Activated CD4-positive, alpha-beta T cell treated with anti-CD3 and anti-CD28 coated beads, Interleukin-2, amount 10 ng/mL, durations not matched to agents 24 days and 14 days (primary cell): ENCODE results near the gene TRPM2. TPM values are rescaled to one million over a fixed set of nuclear protein-coding genes. Genes with fewer than 3 reads are reported as not detected.

Experiments
- DNase-seq: peaks from one replicate; pipeline ENCODE4 v3.0.0; 2022
- H3K27ac Mint-ChIP-seq: one replicate; pipeline ENCODE4 v1.8.0; 2022; ENCODE audit warnings: mild to moderate bottlenecking, mixed read lengths
- H3K27me3 Mint-ChIP-seq: one replicate; pipeline ENCODE4 v1.8.0; 2022; ENCODE audit warnings: mixed read lengths
- H3K36me3 Mint-ChIP-seq: one replicate; pipeline ENCODE4 v1.8.0; 2022; ENCODE audit warnings: low read depth, mild to moderate bottlenecking, mixed read lengths
- H3K4me1 Mint-ChIP-seq: one replicate; pipeline ENCODE4 v1.8.0; 2021; ENCODE audit warnings: mixed read lengths
- H3K4me3 Mint-ChIP-seq: one replicate; pipeline ENCODE4 v1.8.0; 2022; ENCODE audit warnings: mild to moderate bottlenecking, moderate library complexity, mixed read lengths
- H3K9me3 Mint-ChIP-seq: one replicate; pipeline ENCODE4 v1.8.0; 2021; ENCODE audit warnings: mixed read lengths
- intact Hi-C: fragments of 100-400 bp; cut with micrococcal nuclease; formaldehyde crosslinking; loops from one replicate; pipeline ENCODE4 v1.15.1; 2023
- total RNA-seq: library from RNA; stranded (reverse); gene quantifications from 2 replicates; pipeline ENCODE4 v1.2.3, GENCODE V29; 2022

The TRPM2 gene
- total RNA-seq, 1 donor from 2014 or later: 9.8 TPM

DNA sequence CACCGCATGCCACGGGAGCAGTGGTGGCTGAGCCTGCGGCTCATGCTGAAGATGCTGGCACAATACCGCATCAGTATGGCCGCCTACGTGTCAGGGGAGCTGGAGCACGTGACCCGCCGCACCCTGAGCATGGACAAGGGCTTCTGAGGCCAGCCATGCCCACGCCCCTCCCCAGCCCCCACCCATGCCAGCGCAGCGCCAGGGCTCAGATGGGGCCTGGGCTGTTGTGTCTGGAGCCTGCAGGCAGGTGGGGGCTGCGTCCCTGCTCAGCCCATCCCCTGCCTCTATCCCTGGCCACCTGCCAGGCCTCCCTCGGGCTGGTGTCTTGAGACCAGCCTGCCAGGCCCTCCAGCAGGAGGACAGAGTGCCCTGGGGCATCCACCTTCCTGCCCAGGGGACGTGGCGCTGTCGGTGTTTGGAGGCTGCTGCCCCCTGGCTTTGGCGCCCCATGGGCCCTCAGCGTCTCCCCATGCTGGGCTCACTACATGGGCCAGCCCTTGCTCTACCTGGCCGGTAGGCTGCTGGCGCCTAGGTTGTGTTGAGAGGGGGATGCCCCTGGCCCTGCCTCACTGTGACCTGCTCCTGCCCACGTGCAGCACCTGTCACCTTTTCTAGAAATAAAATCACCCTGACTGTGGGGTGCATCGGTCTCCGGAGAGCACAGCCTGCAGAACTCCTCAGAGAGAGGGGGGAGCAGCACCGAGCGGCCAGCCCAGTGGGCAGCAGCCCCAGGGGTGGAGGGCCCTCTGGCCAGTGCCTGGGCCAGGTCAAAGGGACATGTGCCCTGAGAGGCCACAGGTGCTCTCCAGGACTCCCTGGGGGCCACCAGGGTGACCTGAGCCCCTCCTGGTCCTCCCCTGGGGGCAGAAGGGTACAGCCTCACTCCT lies 26.5 kb upstream of the TRPM2 start:
- no peaks in the 10 kb centered on the region for H3K4me1 Mint-ChIP-seq
- H3K4me3 Mint-ChIP-seq: no peak overlapping the region
- no peak overlapping the region for H3K27ac Mint-ChIP-seq
- peaks cover 18% of the 10 kb centered on the region for H3K36me3 Mint-ChIP-seq
- intact Hi-C loops: no loop called here
- no peaks in the 10 kb centered on the region for H3K9me3 Mint-ChIP-seq
- no peaks in the 10 kb centered on the region for H3K27me3 Mint-ChIP-seq
- DNase-seq: no peak

DNA sequence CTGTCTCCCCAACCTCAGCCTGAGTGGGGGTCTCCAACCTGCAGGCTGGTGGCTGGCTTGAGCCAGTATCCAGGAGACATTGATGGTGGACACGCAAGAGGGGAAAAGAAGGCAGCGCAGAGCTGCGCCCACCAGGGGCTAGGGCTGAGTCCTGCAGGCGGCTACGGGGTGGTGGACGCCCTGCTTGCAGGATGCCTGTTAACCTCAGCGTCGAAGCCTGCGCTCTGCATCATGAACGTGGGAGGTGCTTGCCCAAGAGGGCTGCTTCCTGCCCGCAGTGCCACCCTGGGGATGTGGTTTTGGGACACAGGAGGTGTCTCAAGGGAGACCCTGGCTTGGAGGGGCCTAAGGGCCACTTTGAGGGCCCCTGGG lies 25.8 kb upstream of the TRPM2 start:
- intact Hi-C loops: no loop called here
- Mint-ChIP-seq H3K27ac (no peak overlapping the region), H3K27me3 (no peaks in the 10 kb centered on the region), H3K9me3 (no peaks in the 10 kb centered on the region), H3K4me1 (no peaks in the 10 kb centered on the region), H3K4me3 (no peak overlapping the region), H3K36me3 (peaks cover 18% of the 10 kb centered on the region)
- DNase-seq: no peak

DNA sequence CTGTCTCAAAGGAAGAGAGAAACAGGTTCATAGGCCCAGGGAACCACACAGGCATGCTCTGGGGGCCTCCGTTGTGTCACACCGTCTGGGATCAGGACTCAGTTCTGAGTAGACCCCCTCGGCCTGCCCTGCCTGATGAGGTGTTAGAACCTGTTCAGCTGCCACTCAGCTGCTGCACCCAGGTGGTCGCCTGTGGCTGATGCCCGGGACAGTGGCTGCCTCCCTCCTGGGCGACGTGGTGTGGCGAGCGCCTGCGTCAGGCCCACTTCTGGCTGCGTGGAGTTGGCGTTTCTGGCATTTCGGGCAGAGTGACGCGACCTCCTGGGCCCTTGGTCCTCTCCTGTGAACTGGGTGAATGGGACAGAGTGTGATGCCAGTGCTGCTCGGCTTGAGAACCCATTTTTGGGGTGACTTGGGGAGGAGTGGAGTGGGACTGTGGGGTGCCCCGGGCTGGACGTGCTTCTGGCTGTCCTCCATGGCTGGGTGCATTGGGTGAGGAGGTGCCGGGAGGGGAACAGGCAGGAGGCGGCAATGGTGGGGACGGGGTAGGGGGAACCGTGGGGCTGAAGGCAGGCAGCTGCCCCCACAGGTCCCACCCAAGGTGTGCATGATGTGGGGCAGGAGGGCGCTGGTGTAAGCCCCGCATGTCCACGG lies 25.1 kb upstream of the TRPM2 start:
- DNase-seq: no peak
- Mint-ChIP-seq H3K27me3 (no peaks in the 10 kb centered on the region), H3K4me3 (no peak overlapping the region), H3K27ac (no peak overlapping the region), H3K9me3 (no peaks in the 10 kb centered on the region), H3K36me3 (peaks cover 11% of the 10 kb centered on the region), H3K4me1 (no peaks in the 10 kb centered on the region)
- intact Hi-C loops: no loop called here

DNA sequence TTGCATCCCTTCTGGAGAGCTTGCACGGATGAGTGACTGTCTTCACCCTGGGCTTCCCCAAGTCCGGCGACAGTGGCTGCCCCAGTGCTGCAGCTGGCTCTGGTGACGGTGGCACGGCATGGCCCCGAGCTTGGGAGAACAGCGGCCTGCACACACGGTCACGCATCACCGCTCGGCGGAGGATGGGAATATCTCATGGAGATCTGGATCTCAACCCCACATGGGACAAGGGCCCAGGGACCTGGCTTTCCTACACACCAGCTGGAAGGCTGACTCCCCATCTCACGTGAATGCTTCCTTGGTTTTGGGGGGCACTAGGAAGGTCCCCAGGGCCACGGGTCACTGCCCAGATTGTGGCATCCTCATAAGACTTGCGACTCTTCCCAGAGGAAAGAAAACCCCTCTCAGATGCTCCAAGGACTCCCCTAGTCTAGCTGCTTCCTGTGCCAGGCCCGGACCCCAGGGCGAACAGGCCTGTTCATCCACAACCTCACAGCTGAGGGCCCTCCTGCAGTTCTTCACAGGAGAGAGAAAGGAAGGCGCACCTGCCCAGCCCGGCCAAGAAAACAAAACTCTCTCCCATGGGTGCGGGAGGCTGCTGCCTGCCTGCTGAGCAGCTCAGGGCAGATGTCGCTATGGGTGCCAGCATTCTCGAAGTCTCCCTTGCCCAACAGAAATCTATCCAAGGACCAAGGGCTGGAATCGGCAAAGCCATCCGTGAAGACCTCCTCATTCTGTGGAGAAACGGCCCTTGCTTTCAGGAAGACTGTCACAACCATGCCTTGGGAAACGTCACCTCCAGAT lies 24.1 kb upstream of the TRPM2 start:
- no peak for DNase-seq
- no peak overlapping the region for H3K4me3 Mint-ChIP-seq
- H3K9me3 Mint-ChIP-seq: no peaks in the 10 kb centered on the region
- H3K36me3 Mint-ChIP-seq: peaks cover 11% of the 10 kb centered on the region
- no peaks in the 10 kb centered on the region for H3K27me3 Mint-ChIP-seq
- intact Hi-C loops: no loop called here
- H3K27ac Mint-ChIP-seq: no peak overlapping the region
- H3K4me1 Mint-ChIP-seq: no peaks in the 10 kb centered on the region

DNA sequence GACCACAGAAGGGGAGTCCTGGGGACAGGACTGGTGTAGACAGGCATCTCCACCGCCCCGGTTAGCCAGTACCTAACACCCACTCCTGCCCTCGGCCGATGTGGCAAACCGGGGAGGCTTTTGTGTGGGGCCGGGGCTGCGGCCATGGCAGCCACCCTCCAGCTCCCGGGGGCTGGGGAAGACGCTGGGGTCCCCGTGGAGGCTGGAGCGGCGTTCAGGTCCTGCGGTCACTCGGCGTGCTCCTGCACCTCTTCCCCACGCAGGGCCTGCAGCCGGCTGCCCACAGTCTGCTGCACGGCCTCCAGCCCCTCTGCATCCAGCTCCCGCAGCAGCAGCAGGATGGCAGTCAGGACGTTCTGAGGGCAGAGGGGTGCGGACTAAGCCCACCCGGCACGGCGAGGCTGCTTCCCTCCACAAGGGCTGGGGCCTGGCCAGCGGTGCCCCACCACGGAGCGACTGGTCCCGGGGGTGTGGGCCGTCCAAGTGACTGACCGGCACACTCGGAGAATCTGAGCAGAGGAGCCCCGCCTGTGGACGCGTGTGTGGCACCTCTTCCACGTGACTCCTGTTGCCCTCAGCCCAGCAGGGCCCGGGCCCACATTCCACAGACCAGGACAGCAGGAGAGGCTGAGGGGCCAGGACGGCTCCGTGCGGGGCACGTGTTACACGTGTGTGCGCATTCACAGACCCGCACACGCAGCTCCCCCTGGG lies 23.3 kb upstream of the TRPM2 start:
- peaks cover 7% of the 10 kb centered on the region for H3K36me3 Mint-ChIP-seq
- H3K27ac Mint-ChIP-seq: no peak overlapping the region
- no peaks in the 10 kb centered on the region for H3K4me1 Mint-ChIP-seq
- no peaks in the 10 kb centered on the region for H3K27me3 Mint-ChIP-seq
- DNase-seq: no peak
- H3K4me3 Mint-ChIP-seq: no peak overlapping the region
- intact Hi-C loops: no loop called here
- H3K9me3 Mint-ChIP-seq: no peaks in the 10 kb centered on the region

DNA sequence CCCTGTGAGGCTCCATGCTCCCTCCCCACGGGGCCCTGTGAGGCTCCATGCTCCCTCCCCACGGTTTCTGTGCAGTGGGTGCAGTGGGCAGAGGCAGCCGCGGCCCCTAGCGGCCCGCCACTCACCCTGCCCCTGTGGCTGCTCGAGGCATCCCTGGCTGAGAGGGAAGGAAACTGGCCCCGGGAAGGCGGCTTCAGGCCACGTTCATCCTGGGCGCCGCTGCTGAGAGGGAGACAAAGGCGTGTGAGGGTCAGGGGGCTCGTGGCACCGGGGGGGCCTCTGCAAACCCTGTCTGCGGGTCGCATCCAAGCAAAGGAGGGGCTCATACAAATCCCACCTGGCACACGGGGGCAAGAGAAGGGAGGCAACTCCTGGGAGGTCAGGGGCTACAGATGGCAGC lies 22.7 kb upstream of the TRPM2 start:
- peaks cover 5% of the 10 kb centered on the region for H3K36me3 Mint-ChIP-seq
- H3K27me3 Mint-ChIP-seq: no peaks in the 10 kb centered on the region
- no peaks in the 10 kb centered on the region for H3K9me3 Mint-ChIP-seq
- no peak overlapping the region for H3K27ac Mint-ChIP-seq
- intact Hi-C loops: no loop called here
- no peak overlapping the region for H3K4me3 Mint-ChIP-seq
- H3K4me1 Mint-ChIP-seq: no peaks in the 10 kb centered on the region
- no peak for DNase-seq

DNA sequence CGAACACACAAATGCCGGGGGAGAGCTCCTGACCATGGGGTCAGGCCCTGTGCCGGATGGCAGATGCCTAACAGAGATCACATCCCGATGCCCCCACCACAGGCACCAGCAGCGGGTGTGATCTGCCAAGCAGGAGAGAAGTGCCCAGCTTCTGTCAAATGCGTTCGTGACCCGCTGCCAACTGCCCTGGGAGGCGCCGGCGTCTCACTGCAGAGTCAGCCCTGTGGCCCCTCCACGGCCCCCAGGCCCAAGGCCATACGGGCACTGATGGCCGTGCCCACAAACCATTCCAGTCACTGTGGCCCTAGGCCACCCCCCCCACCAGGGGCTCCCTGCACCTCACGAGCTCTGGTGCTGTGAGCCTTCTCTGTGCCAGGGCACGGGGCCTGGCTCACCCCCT lies 22.2 kb upstream of the TRPM2 start:
- H3K4me1 Mint-ChIP-seq: no peaks in the 10 kb centered on the region
- intact Hi-C loops: no loop called here
- no peak for DNase-seq
- no peak overlapping the region for H3K27ac Mint-ChIP-seq
- H3K4me3 Mint-ChIP-seq: no peak overlapping the region
- peaks cover 5% of the 10 kb centered on the region for H3K36me3 Mint-ChIP-seq
- no peaks in the 10 kb centered on the region for H3K9me3 Mint-ChIP-seq
- no peaks in the 10 kb centered on the region for H3K27me3 Mint-ChIP-seq

DNA sequence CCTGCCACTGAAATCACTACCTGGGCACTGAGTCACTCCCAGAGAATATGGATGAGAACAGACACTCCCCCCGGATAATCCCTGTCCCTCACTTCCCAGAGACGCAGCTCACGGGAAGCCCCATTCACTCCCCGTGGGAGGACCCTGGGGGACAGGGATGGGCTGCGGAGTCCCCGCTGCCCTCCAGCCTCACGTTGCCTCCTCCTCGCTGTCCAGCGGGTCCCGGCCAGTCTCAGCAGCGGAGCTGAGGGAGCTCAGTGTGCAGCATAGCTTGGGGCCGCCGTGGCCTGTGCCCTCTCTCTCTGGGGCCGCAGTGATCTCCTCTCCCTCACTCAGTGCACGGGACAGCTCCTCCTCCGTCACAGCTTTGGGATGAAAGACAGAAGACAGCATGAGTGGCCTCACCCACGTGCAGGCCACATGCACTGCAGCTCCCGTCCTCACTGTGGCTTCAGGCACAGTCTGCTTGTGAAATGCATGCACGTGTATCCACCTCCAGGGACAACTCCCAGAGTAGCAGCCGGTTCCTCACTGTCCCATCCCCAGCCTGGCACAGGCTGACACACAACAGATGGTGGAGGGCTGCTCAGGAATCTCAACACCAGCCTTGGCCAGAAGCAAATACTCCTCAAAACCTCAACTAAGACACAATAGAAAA lies 21.6 kb upstream of the TRPM2 start:
- Mint-ChIP-seq H3K36me3 (peaks cover 5% of the 10 kb centered on the region), H3K4me1 (no peaks in the 10 kb centered on the region), H3K27me3 (no peaks in the 10 kb centered on the region), H3K4me3 (no peak overlapping the region), H3K27ac (peak overlapping the region; percentile 17), H3K9me3 (no peaks in the 10 kb centered on the region)
- DNase-seq: no peak
- intact Hi-C loops: no loop called here

DNA sequence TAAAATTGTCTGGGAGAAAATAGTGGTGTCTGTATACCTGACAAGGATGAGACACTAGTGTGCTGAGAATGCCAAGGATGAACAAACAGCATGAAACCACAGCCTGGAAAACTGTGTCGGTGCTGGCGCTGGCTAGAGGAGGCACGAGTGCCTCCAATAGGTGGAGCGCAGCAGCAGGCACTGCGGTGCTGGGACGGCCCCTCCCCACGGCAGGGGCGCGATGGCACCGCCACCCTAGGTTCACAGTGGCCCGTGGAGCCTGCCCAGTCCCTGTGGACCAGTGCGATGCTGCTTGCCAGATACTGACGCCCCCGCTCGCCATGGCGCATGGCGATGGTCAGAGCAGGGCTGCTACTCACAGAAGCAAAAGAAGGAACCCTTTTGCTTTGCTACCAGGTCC lies 21.0 kb upstream of the TRPM2 start:
- Mint-ChIP-seq H3K27ac (no peak overlapping the region), H3K36me3 (peaks cover 7% of the 10 kb centered on the region), H3K4me1 (no peaks in the 10 kb centered on the region), H3K27me3 (no peaks in the 10 kb centered on the region), H3K9me3 (no peaks in the 10 kb centered on the region), H3K4me3 (no peak overlapping the region)
- DNase-seq: no peak
- intact Hi-C loops: no loop called here

DNA sequence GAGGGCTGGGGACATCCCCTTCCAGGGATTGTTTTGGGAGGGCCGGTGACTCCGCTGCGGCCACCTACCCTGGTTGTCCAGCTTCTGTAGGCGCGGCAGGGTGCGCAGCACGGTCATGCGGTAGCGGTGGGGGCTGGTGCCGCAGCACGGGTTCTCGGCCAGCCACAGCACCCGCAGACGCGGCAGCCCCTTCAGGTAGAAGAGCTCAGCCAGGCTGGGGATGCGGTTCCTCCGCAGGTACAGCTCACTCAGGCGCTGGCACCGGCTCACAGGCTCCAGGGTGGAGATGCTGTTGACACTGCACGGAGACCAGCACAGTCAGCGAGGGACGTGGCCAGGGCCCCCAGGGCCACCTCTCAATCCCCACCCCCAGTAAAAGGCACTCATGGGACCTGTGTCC lies 20.5 kb upstream of the TRPM2 start:
- no peak for DNase-seq
- peaks cover 1% of the 10 kb centered on the region for H3K4me1 Mint-ChIP-seq
- H3K27me3 Mint-ChIP-seq: no peaks in the 10 kb centered on the region
- peaks cover 7% of the 10 kb centered on the region for H3K36me3 Mint-ChIP-seq
- intact Hi-C loops: no loop called here
- no peak overlapping the region for H3K27ac Mint-ChIP-seq
- no peaks in the 10 kb centered on the region for H3K9me3 Mint-ChIP-seq
- H3K4me3 Mint-ChIP-seq: no peak overlapping the region

DNA sequence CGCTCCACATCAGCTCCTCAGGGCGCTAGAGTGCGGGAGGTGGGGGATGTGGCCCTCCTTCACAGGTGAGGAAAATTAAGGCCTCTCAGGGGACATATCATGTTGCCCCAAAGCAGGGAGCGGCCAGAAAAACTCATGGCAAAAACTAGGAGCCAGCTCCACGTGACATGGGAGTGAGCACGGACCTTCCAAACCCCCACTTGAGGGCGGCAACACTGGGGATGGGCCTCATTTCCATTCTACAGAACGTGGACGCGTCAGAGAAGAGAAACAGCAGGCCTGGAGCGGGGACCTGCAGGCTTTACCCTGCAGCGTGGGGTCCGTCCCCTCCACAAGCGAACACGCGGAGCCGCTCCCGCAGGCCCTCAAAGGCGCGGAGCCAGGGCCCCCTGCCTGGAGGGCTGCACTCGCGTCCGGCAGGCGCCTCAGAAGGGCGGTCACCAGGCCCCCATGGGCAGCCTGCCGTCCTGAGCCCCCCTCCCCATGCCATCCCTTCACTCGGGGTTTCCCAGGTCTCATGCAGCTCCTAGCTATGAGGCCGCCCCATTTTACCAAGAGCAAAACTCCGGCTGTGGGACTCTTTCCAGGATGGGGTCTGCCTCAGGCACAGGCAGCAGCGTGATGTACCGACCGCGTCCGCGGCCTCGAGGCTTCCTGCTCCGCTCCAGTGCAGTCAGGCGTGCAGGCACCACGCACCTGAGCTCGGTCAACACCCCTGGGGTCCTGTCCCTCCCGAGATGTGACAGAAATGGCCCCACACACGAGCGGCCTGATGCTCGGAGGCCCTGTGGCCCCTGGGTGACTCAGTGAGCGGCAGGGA lies 19.7 kb upstream of the TRPM2 start:
- intact Hi-C loops: no loop called here
- peaks cover 6% of the 10 kb centered on the region for H3K36me3 Mint-ChIP-seq
- H3K4me3 Mint-ChIP-seq: no peak overlapping the region
- H3K27ac Mint-ChIP-seq: no peak overlapping the region
- no peak for DNase-seq
- H3K27me3 Mint-ChIP-seq: no peaks in the 10 kb centered on the region
- H3K4me1 Mint-ChIP-seq: peaks cover 2% of the 10 kb centered on the region
- no peaks in the 10 kb centered on the region for H3K9me3 Mint-ChIP-seq

DNA sequence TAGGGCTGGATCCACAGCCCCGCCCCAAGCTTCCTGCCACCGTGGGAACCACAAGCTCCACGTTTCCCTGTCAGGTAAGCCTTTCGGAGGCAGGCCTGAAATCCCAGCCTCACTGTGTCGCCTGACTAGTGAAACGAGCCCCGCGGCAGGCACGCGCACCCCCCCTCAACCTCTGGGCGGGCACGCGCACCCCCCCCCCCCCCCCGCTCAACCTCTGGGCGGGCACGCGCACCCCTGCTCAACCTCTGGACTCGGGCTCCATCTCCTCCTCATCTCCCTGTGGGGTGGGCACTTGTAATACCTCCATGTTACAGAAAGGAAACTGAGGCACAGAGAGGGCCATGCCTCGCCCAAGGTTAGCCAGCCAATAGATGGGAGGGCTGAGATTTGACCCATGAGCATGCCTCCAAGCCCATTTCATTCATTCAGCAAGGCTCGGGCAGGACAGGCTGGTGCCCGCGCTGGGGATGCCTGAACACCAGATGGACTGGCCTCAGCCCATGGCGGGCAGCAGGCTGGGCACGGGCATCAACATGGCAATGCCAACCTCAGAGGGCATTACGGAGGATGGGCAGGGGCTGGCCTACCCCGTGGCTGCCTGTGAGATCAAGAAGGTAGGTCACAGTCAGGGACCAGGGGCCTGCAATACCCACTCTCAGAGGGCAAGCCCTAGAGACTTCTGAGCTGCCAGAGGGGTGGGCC lies 18.9 kb upstream of the TRPM2 start:
- no peak overlapping the region for H3K4me3 Mint-ChIP-seq
- intact Hi-C loops: loop anchor here (5.0 kb wide), 4 partner anchors 37 to 1853 kb away; partner anchors contain the start of genes PCBP3 and PKNOX1
- peaks cover 4% of the 10 kb centered on the region for H3K4me1 Mint-ChIP-seq
- no peak overlapping the region for H3K27ac Mint-ChIP-seq
- no peaks in the 10 kb centered on the region for H3K9me3 Mint-ChIP-seq
- DNase-seq: no peak
- H3K36me3 Mint-ChIP-seq: peaks cover 4% of the 10 kb centered on the region
- H3K27me3 Mint-ChIP-seq: no peaks in the 10 kb centered on the region
